Breast epithelium (tissue), 4 donors: ENCODE results near the gene LLPH. TPM values are rescaled to one million over a fixed set of nuclear protein-coding genes. Genes with fewer than 3 reads are reported as not detected.

Experiments used
- DNase-seq, 2 donors: peaks; one replicate each; pipeline ENCODE4 v3.0.0-alpha.2; 2019; ENCODE audit warnings: low spot score in 2 of 2
- H3K27ac ChIP-seq, 2 donors: fragments of 200-600 bp; sonication (generic) in 1 of 2; one replicate each; pipeline ENCODE4 v1.5.1; 2016 to 2019; ENCODE audit warnings: mild to moderate bottlenecking in 1 of 2
- H3K27me3 ChIP-seq, 2 donors: fragments of 200-600 bp; sonication (generic) in 1 of 2; one replicate each; pipeline versions ENCODE4 v1.5.1 to v1.6.0; 2017 to 2019; ENCODE audit warnings: control low read depth in 1 of 2, mild to moderate bottlenecking in 1 of 2
- H3K36me3 ChIP-seq: fragments of 200-600 bp; one replicate; pipeline ENCODE4 v1.5.1; 2019
- H3K4me1 ChIP-seq, 2 donors: fragments of 200-600 bp; sonication (generic); one replicate each; pipeline ENCODE4 v1.5.1; 2016 to 2019; ENCODE audit warnings: control low read depth in 1 of 2
- H3K4me3 ChIP-seq, 3 donors: fragments of 200-600 bp; sonication (generic); 1 replicate in 2 of 3; 2 replicates in 1 of 3; pipeline ENCODE4 v1.5.1; 2016 to 2019; ENCODE audit warnings: mild to moderate bottlenecking in 3 of 3, moderate library complexity in 2 of 3
- H3K9me3 ChIP-seq, 2 donors: fragments of 200-600 bp; sonication (generic) in 1 of 2; one replicate each; pipeline ENCODE4 v1.5.1; 2016 to 2019; ENCODE audit warnings: control low read depth in 1 of 2
- CTCF ChIP-seq, 3 donors: fragments of 450-650 bp; IDR thresholded peaks; one replicate each; pipeline ENCODE4 v1.5.1; 2016 to 2017; ENCODE audit warnings: antibody characterized with exemption in 3 of 3, mild to moderate bottlenecking in 3 of 3, moderate library complexity in 3 of 3
- POLR2A ChIP-seq: fragments of 450-650 bp; IDR thresholded peaks from one replicate; pipeline ENCODE4 v1.6.1; 2016; ENCODE audit warnings: antibody characterized with exemption, mild to moderate bottlenecking, moderate library complexity
- POLR2AphosphoS5 ChIP-seq, 3 donors: sonication (generic); formaldehyde crosslinking; IDR thresholded peaks; one replicate each; pipeline ENCODE4 v1.6.1; 2017; ENCODE audit warnings: antibody characterized with exemption in 3 of 3
- intact Hi-C: fragments of 100-400 bp; cut with DNase I; formaldehyde crosslinking; loops from one replicate; pipeline ENCODE4 v1.15.1; 2023; ENCODE audit warnings: low total_unique reads
- total RNA-seq, 3 donors: library from RNA; depleted of rRNA; stranded (reverse); fragments of >200 nt; gene quantifications; one replicate each; pipeline ENCODE4 v1.1.0, GENCODE V29; 2016

LLPH gene
- total RNA-seq, 3 donors from 2014 or later, result 3.9 to 6.6 (median 6.1) TPM

GRCh38 chr12:66113471-66113870 lies 17.1 kb downstream of the LLPH start:
- Histone ChIP-seq H3K4me1 (no peaks in the 10 kb centered on the region), H3K4me3 (no peak overlapping the region), H3K9me3 (no peaks in the 10 kb centered on the region), H3K36me3 (no peaks in the 10 kb centered on the region), H3K27me3 (no peaks in the 10 kb centered on the region), H3K27ac (no peak overlapping the region)
- intact Hi-C loops, result no loop called here
- no peak for DNase-seq
- TF ChIP-seq POLR2AphosphoS5 (IDR thresholded peaks at IDR 0.05) (no peak), CTCF (IDR thresholded peaks at IDR 0.05) (no peak), POLR2A (no peak)

- H3K27ac ChIP-seq, result no peak overlapping the region
- intact Hi-C loops, result no loop called here
- TF ChIP-seq CTCF (IDR thresholded peaks at IDR 0.05) (no peak), POLR2A (no peak), POLR2AphosphoS5 (IDR thresholded peaks at IDR 0.05) (no peak)
Measured at GRCh38 chr12:66111605-66112004, 18.9 kb downstream of the LLPH start.

GRCh38 chr12:66109056-66109455 lies 21.5 kb downstream of the LLPH start:
- DNase-seq, result no peak
- H3K4me1 ChIP-seq, result no peaks in the 10 kb centered on the region
- no peaks in the 10 kb centered on the region for H3K9me3 ChIP-seq
- H3K27me3 ChIP-seq, result no peaks in the 10 kb centered on the region
- intact Hi-C loops, result no loop called here
- H3K36me3 ChIP-seq, result no peaks in the 10 kb centered on the region
- H3K4me3 ChIP-seq, result no peak overlapping the region
- TF ChIP-seq POLR2A (no peak), CTCF (IDR thresholded peaks at IDR 0.05) (no peak), POLR2AphosphoS5 (IDR thresholded peaks at IDR 0.05) (no peak)
- H3K27ac ChIP-seq, result no peak overlapping the region

More at GRCh38 chr12:66111605-66112004, 18.9 kb downstream of the LLPH start:
- Histone ChIP-seq H3K27me3 (no peaks in the 10 kb centered on the region), H3K9me3 (no peaks in the 10 kb centered on the region), H3K4me3 (no peak overlapping the region), H3K4me1 (no peaks in the 10 kb centered on the region), H3K36me3 (no peaks in the 10 kb centered on the region)
- no peak for DNase-seq

GRCh38 chr12:66108386-66108785 lies 22.2 kb downstream of the LLPH start:
- intact Hi-C loops, result no loop called here
- no peaks in the 10 kb centered on the region for H3K27me3 ChIP-seq
- no peak for TF ChIP-seq POLR2A
- TF ChIP-seq POLR2AphosphoS5 (IDR thresholded peaks at IDR 0.05), result no peak
- TF ChIP-seq CTCF (IDR thresholded peaks at IDR 0.05), result no peak
- H3K4me1 ChIP-seq, result no peaks in the 10 kb centered on the region
- no peak overlapping the region for H3K4me3 ChIP-seq
- no peaks in the 10 kb centered on the region for H3K36me3 ChIP-seq
- H3K9me3 ChIP-seq, result no peaks in the 10 kb centered on the region
- no peak for DNase-seq
- H3K27ac ChIP-seq, result no peak overlapping the region

- intact Hi-C loops, result no loop called here
- Histone ChIP-seq H3K4me3 (no peak overlapping the region), H3K27ac (no peak overlapping the region), H3K36me3 (no peaks in the 10 kb centered on the region), H3K27me3 (no peaks in the 10 kb centered on the region), H3K9me3 (no peaks in the 10 kb centered on the region), H3K4me1 (no peaks in the 10 kb centered on the region)
- DNase-seq, result no peak
- TF ChIP-seq CTCF (IDR thresholded peaks at IDR 0.05), result peak; percentile 60 to 79 (median 69)
- TF ChIP-seq POLR2A, result no peak
- no peak for TF ChIP-seq POLR2AphosphoS5 (IDR thresholded peaks at IDR 0.05)
Measured at GRCh38 chr12:66107451-66107915, 23.1 kb downstream of the LLPH start.
